Measurements from ENCODE around the gene SLC46A1. TPM values are rescaled to one million over a fixed set of nuclear protein-coding genes. Genes with fewer than 3 reads are reported as not detected.

SLC46A1 gene
- 21.6 TPM for total RNA-seq

GRCh38 chr17:28405632-28406472 is at the start of gene SLC46A1:
Gene SLC46A1 (minus strand): TSS chr17:28406212. CDS start chr17:28406114, 98 bp downstream.

GRCh38 chr17:28371245-28372202 is 34.5 kb downstream of the SLC46A1 start, which contains the start of gene SARM1:
Gene SARM1 (plus strand): TSS chr17:28371694. CDS start chr17:28372033, 339 bp downstream.

GRCh38 chr17:28370035-28370743 is 35.8 kb downstream of the SLC46A1 start, which contains the start of gene VTN:
Gene VTN (minus strand): TSS chr17:28370307. CDS start chr17:28370203, 104 bp downstream.

GRCh38 chr17:28364665-28365363 is 41.2 kb downstream of the SLC46A1 start, which contains the start of gene SEBOX:
Gene SEBOX (minus strand): TSS chr17:28365199. CDS start chr17:28365151, 48 bp downstream.

GRCh38 chr17:28357061-28357900 is 48.7 kb downstream of the SLC46A1 start, which contains the start of gene POLDIP2:
Gene POLDIP2 (minus strand): TSS chr17:28357527. CDS start chr17:28357448, 79 bp downstream.

Other genes starting within 250 kb of the SLC46A1 start
- 18.7 TPM for gene TMEM97, start 87.0 kb downstream of the SLC46A1 start, total RNA-seq
- gene IFT20, start 70.7 kb downstream of the SLC46A1 start, total RNA-seq = 59.0 TPM
- 30.8 TPM for gene TNFAIP1, start 70.5 kb downstream of the SLC46A1 start, total RNA-seq
- 52.9 TPM for gene POLDIP2, start 48.7 kb downstream of the SLC46A1 start, total RNA-seq
- gene SEBOX, start 41.0 kb downstream of the SLC46A1 start, total RNA-seq = not detected
- gene VTN, start 35.9 kb downstream of the SLC46A1 start, total RNA-seq = 7.7 TPM
- gene SARM1, start 34.5 kb downstream of the SLC46A1 start, total RNA-seq = 33.6 TPM
- gene SLC13A2, start 67.4 kb upstream of the SLC46A1 start, total RNA-seq = 1.3 TPM
- gene FOXN1, start 100.1 kb upstream of the SLC46A1 start, total RNA-seq = not detected
- gene UNC119, start 146.4 kb upstream of the SLC46A1 start, total RNA-seq = 288 TPM
- 44.8 TPM for gene PIGS, start 165.3 kb upstream of the SLC46A1 start, total RNA-seq
- gene ALDOC, start 170.7 kb upstream of the SLC46A1 start, total RNA-seq = 134 TPM
- gene SPAG5, start 192.8 kb upstream of the SLC46A1 start, total RNA-seq = 17.5 TPM
- 29.6 TPM for gene RSKR, start 208.0 kb upstream of the SLC46A1 start, total RNA-seq
- 100 TPM for gene BLTP2, start 238.9 kb upstream of the SLC46A1 start, total RNA-seq

All from camera-type eye (tissue), 1 donor.